ENCODE measurements around the gene ZSWIM2.

DNA sequence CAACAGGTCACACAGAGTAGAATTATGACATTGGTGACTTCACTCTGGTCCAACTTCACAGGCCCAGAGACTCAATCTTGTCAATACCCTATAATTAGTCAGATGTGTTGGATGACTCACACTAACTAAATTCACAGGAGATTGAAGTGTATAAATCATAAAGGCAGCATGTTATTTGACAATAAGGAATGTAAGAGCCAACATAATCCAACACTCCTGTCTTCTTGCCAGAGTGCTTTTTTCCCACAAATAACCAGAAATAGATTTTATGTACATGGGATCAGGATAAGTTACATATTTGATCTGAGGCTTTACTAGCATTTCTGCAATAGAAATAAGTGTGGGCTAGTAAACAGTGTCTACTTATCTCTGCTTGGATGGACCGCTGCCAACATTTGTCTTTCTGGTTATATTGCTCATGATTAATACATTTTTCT is 42.2 kb upstream of the ZSWIM2 start:
- TF ChIP-seq, protein P1, sequence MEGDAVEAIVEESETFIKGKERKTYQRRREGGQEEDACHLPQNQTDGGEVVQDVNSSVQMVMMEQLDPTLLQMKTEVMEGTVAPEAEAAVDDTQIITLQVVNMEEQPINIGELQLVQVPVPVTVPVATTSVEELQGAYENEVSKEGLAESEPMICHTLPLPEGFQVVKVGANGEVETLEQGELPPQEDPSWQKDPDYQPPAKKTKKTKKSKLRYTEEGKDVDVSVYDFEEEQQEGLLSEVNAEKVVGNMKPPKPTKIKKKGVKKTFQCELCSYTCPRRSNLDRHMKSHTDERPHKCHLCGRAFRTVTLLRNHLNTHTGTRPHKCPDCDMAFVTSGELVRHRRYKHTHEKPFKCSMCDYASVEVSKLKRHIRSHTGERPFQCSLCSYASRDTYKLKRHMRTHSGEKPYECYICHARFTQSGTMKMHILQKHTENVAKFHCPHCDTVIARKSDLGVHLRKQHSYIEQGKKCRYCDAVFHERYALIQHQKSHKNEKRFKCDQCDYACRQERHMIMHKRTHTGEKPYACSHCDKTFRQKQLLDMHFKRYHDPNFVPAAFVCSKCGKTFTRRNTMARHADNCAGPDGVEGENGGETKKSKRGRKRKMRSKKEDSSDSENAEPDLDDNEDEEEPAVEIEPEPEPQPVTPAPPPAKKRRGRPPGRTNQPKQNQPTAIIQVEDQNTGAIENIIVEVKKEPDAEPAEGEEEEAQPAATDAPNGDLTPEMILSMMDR (conservative IDR thresholded peaks at IDR 0.05; ENCODE audit: low read depth, low read length): no peak
- no peak for TF ChIP-seq SMC3 (IDR thresholded peaks at IDR 0.05; ENCODE audit: low read depth, low read length)
